T-helper 1 cell treated with Interleukin-12 subunit alpha and Interleukin-12 subunit beta and Interleukin-4 antibody, amounts not matched to agents 30 μg/mL and 1 μg/mL, for 36 hours (primary cell): ENCODE measurements around the gene SLC22A2.

Source experiments
- H3K27ac Mint-ChIP-seq: one replicate; pipeline ENCODE4 v1.8.0; 2021; ENCODE audit warnings: mild to moderate bottlenecking, mixed read lengths
- H3K27me3 Mint-ChIP-seq: one replicate; pipeline ENCODE4 v1.8.0; 2021; ENCODE audit warnings: low read depth, mixed read lengths
- H3K36me3 Mint-ChIP-seq: one replicate; pipeline ENCODE4 v1.8.0; 2021; ENCODE audit warnings: low read depth, mixed read lengths
- H3K4me1 Mint-ChIP-seq: one replicate; pipeline ENCODE4 v1.8.0; 2021; ENCODE audit warnings: low read depth, mixed read lengths
- H3K4me3 Mint-ChIP-seq: one replicate; pipeline ENCODE4 v1.8.0; 2021; ENCODE audit warnings: mild to moderate bottlenecking, moderate library complexity, mixed read lengths
- H3K9me3 Mint-ChIP-seq: one replicate; pipeline ENCODE4 v1.8.0; 2021; ENCODE audit warnings: mixed read lengths

The SLC22A2 gene

GRCh38 chr6:160278786-160279310 lies 20.2 kb upstream of the SLC22A2 start:
- Mint-ChIP-seq H3K9me3 (no peaks in the 10 kb centered on the region), H3K4me3 (no peak overlapping the region), H3K4me1 (no peaks in the 10 kb centered on the region), H3K27ac (no peak overlapping the region), H3K36me3 (no peaks in the 10 kb centered on the region), H3K27me3 (peaks cover 7% of the 10 kb centered on the region)

- no peaks in the 10 kb centered on the region for H3K4me1 Mint-ChIP-seq
- H3K4me3 Mint-ChIP-seq, result no peak overlapping the region
- no peaks in the 10 kb centered on the region for H3K9me3 Mint-ChIP-seq
- H3K36me3 Mint-ChIP-seq, result no peaks in the 10 kb centered on the region
- H3K27ac Mint-ChIP-seq, result no peak overlapping the region
- H3K27me3 Mint-ChIP-seq, result peaks cover 7% of the 10 kb centered on the region
Measured at GRCh38 chr6:160278311-160278710, 19.7 kb upstream of the SLC22A2 start.

GRCh38 chr6:160277546-160277945 lies 18.9 kb upstream of the SLC22A2 start:
- H3K27ac Mint-ChIP-seq, result no peak overlapping the region
- peaks cover 7% of the 10 kb centered on the region for H3K27me3 Mint-ChIP-seq
- H3K4me3 Mint-ChIP-seq, result no peak overlapping the region
- no peaks in the 10 kb centered on the region for H3K9me3 Mint-ChIP-seq
- H3K4me1 Mint-ChIP-seq, result no peaks in the 10 kb centered on the region
- H3K36me3 Mint-ChIP-seq, result no peaks in the 10 kb centered on the region

GRCh38 chr6:160277144-160277543 lies 18.5 kb upstream of the SLC22A2 start:
- H3K27ac Mint-ChIP-seq, result no peak overlapping the region
- H3K9me3 Mint-ChIP-seq, result no peaks in the 10 kb centered on the region
- H3K4me1 Mint-ChIP-seq, result no peaks in the 10 kb centered on the region
- H3K36me3 Mint-ChIP-seq, result no peaks in the 10 kb centered on the region
- peaks cover 4% of the 10 kb centered on the region for H3K27me3 Mint-ChIP-seq
- H3K4me3 Mint-ChIP-seq, result no peak overlapping the region

GRCh38 chr6:160276126-160276525 lies 17.5 kb upstream of the SLC22A2 start:
- H3K9me3 Mint-ChIP-seq, result no peaks in the 10 kb centered on the region
- H3K4me3 Mint-ChIP-seq, result no peak overlapping the region
- no peaks in the 10 kb centered on the region for H3K4me1 Mint-ChIP-seq
- no peaks in the 10 kb centered on the region for H3K36me3 Mint-ChIP-seq
- H3K27ac Mint-ChIP-seq, result no peak overlapping the region
- H3K27me3 Mint-ChIP-seq, result peaks cover 4% of the 10 kb centered on the region

GRCh38 chr6:160275511-160276003 lies 16.9 kb upstream of the SLC22A2 start:
- H3K27ac Mint-ChIP-seq, result no peak overlapping the region
- peaks cover 4% of the 10 kb centered on the region for H3K27me3 Mint-ChIP-seq
- no peaks in the 10 kb centered on the region for H3K4me1 Mint-ChIP-seq
- no peaks in the 10 kb centered on the region for H3K36me3 Mint-ChIP-seq
- no peaks in the 10 kb centered on the region for H3K9me3 Mint-ChIP-seq
- H3K4me3 Mint-ChIP-seq, result no peak overlapping the region

- Mint-ChIP-seq H3K36me3 (no peaks in the 10 kb centered on the region), H3K27me3 (peaks cover 4% of the 10 kb centered on the region), H3K27ac (no peak overlapping the region), H3K4me1 (no peaks in the 10 kb centered on the region), H3K4me3 (no peak overlapping the region), H3K9me3 (no peaks in the 10 kb centered on the region)
Measured at GRCh38 chr6:160274871-160275510, 16.4 kb upstream of the SLC22A2 start.

- Mint-ChIP-seq H3K36me3 (no peaks in the 10 kb centered on the region), H3K4me3 (no peak overlapping the region), H3K4me1 (no peaks in the 10 kb centered on the region), H3K9me3 (no peaks in the 10 kb centered on the region), H3K27ac (no peak overlapping the region), H3K27me3 (peaks cover 4% of the 10 kb centered on the region)
Measured at GRCh38 chr6:160273750-160274149, 15.1 kb upstream of the SLC22A2 start.

- no peaks in the 10 kb centered on the region for H3K9me3 Mint-ChIP-seq
Measured at GRCh38 chr6:160273196-160273595, 14.6 kb upstream of the SLC22A2 start.

GRCh38 chr6:160272707-160273106 lies 14.1 kb upstream of the SLC22A2 start:
- Mint-ChIP-seq H3K9me3 (no peaks in the 10 kb centered on the region), H3K36me3 (no peaks in the 10 kb centered on the region), H3K27ac (no peak overlapping the region)

More at GRCh38 chr6:160273196-160273595, 14.6 kb upstream of the SLC22A2 start:
- no peaks in the 10 kb centered on the region for H3K36me3 Mint-ChIP-seq
- H3K27ac Mint-ChIP-seq, result no peak overlapping the region
- no peak overlapping the region for H3K4me3 Mint-ChIP-seq
- no peaks in the 10 kb centered on the region for H3K4me1 Mint-ChIP-seq
- peaks cover 4% of the 10 kb centered on the region for H3K27me3 Mint-ChIP-seq

GRCh38 chr6:160270347-160270746 lies 11.7 kb upstream of the SLC22A2 start:
- H3K4me3 Mint-ChIP-seq, result no peak overlapping the region
- peaks cover 7% of the 10 kb centered on the region for H3K4me1 Mint-ChIP-seq
- peaks cover 8% of the 10 kb centered on the region for H3K27me3 Mint-ChIP-seq
- H3K9me3 Mint-ChIP-seq, result no peaks in the 10 kb centered on the region
- H3K36me3 Mint-ChIP-seq, result no peaks in the 10 kb centered on the region
- no peak overlapping the region for H3K27ac Mint-ChIP-seq

More at GRCh38 chr6:160272707-160273106, 14.1 kb upstream of the SLC22A2 start:
- peaks cover 8% of the 10 kb centered on the region for H3K27me3 Mint-ChIP-seq
- H3K4me1 Mint-ChIP-seq, result no peaks in the 10 kb centered on the region
- no peak overlapping the region for H3K4me3 Mint-ChIP-seq

- H3K4me3 Mint-ChIP-seq, result no peak overlapping the region
- no peaks in the 10 kb centered on the region for H3K9me3 Mint-ChIP-seq
- peaks cover 8% of the 10 kb centered on the region for H3K27me3 Mint-ChIP-seq
- H3K27ac Mint-ChIP-seq, result no peak overlapping the region
- peaks cover 7% of the 10 kb centered on the region for H3K4me1 Mint-ChIP-seq
- no peaks in the 10 kb centered on the region for H3K36me3 Mint-ChIP-seq
Measured at GRCh38 chr6:160269771-160270170, 11.2 kb upstream of the SLC22A2 start.

GRCh38 chr6:160269023-160269521 lies 10.5 kb upstream of the SLC22A2 start:
- no peak overlapping the region for H3K4me3 Mint-ChIP-seq
- H3K9me3 Mint-ChIP-seq, result no peaks in the 10 kb centered on the region
- H3K36me3 Mint-ChIP-seq, result no peaks in the 10 kb centered on the region
- no peak overlapping the region for H3K27ac Mint-ChIP-seq
- H3K27me3 Mint-ChIP-seq, result peaks cover 8% of the 10 kb centered on the region
- H3K4me1 Mint-ChIP-seq, result peaks cover 7% of the 10 kb centered on the region

GRCh38 chr6:160267102-160267501 lies 8.5 kb upstream of the SLC22A2 start:
- Mint-ChIP-seq H3K27ac (no peak overlapping the region), H3K9me3 (no peaks in the 10 kb centered on the region), H3K36me3 (no peaks in the 10 kb centered on the region), H3K4me1 (peaks cover 7% of the 10 kb centered on the region), H3K27me3 (peaks cover 4% of the 10 kb centered on the region), H3K4me3 (no peak overlapping the region)

- no peak overlapping the region for H3K27ac Mint-ChIP-seq
- H3K4me3 Mint-ChIP-seq, result no peak overlapping the region
- H3K9me3 Mint-ChIP-seq, result no peaks in the 10 kb centered on the region
- peaks cover 4% of the 10 kb centered on the region for H3K27me3 Mint-ChIP-seq
- H3K4me1 Mint-ChIP-seq, result peaks cover 7% of the 10 kb centered on the region
- H3K36me3 Mint-ChIP-seq, result no peaks in the 10 kb centered on the region
Measured at GRCh38 chr6:160265869-160266476, 7.4 kb upstream of the SLC22A2 start.
